Esophagus squamous epithelium (tissue), 5 donors: Measurements from ENCODE around the gene TRANK1. TPM values are rescaled to one million over a fixed set of nuclear protein-coding genes. Genes with fewer than 3 reads are reported as not detected.

Experiments
- DNase-seq: peaks from one replicate; lab custom pipeline; 2025; lab: John Stamatoyannopoulos, UW
- H3K27ac ChIP-seq, 4 donors: fragments of 200-600 bp; sonication (generic); one replicate each; pipeline ENCODE4 v1.5.1; 2016 to 2019; ENCODE audit warnings: mild to moderate bottlenecking in 1 of 4
- H3K27me3 ChIP-seq, 4 donors: fragments of 200-600 bp; sonication (generic); 1 replicate in 3 of 4; 2 replicates in 1 of 4; pipeline versions ENCODE4 v1.5.1 to v1.6.0; 2017 to 2021; ENCODE audit warnings: antibody characterized with exemption in 1 of 4
- H3K36me3 ChIP-seq, 3 donors: fragments of 200-600 bp; sonication (generic); one replicate each; pipeline ENCODE4 v1.5.1; 2016 to 2019
- H3K4me1 ChIP-seq, 3 donors: fragments of 200-600 bp; sonication (generic); one replicate each; pipeline ENCODE4 v1.5.1; 2017 to 2019
- H3K4me3 ChIP-seq, 4 donors: fragments of 200-600 bp; sonication (generic); 1 replicate in 3 of 4; 2 replicates in 1 of 4; pipeline ENCODE4 v1.5.1; 2016 to 2019; ENCODE audit warnings: mild to moderate bottlenecking in 2 of 4, moderate library complexity in 1 of 4
- H3K9me3 ChIP-seq, 3 donors: fragments of 200-600 bp; sonication (generic); one replicate each; pipeline ENCODE4 v1.5.1; 2016 to 2019
- POLR2A ChIP-seq, 4 donors: fragments of 450-650 bp; IDR thresholded peaks; one replicate each; pipeline ENCODE4 v1.6.1; 2017; ENCODE audit warnings: antibody characterized with exemption in 4 of 4, mild to moderate bottlenecking in 4 of 4, moderate library complexity in 3 of 4
- WGBS, 2 donors: methylation state at CpG; one replicate each; pipeline ENCODE4 v1.1.5; 2018; 5-methylcytosine and 5-hydroxymethylcytosine counted together
- intact Hi-C: fragments of 100-400 bp; cut with DNase I; formaldehyde crosslinking; loops from one replicate; pipeline ENCODE4 v1.15.0; 2022
- total RNA-seq, 4 donors: library from RNA; depleted of rRNA; stranded (reverse); fragments of >200 nt; gene quantifications; one replicate each; pipeline ENCODE4 v1.1.0, GENCODE V29; 2016
- TF ChIP-seq, protein P1 (sequence below), 6 experiments: fragments of 450-650 bp in 4 of 6; fragments of 200-600 bp in 2 of 6; sonication (generic) in 2 of 6; IDR thresholded peaks; one replicate each; pipeline ENCODE4 v1.5.1; 2016 to 2019; ENCODE audit warnings: antibody characterized with exemption in 6 of 6, mild to moderate bottlenecking in 4 of 6, moderate library complexity in 4 of 6
- donor health status: DM: yes; HTN: yes; CAD: no.

Gene TRANK1
- total RNA-seq, 4 donors from 2014 or later = 1.8 to 6.3 (median 3.7) TPM

DNA sequence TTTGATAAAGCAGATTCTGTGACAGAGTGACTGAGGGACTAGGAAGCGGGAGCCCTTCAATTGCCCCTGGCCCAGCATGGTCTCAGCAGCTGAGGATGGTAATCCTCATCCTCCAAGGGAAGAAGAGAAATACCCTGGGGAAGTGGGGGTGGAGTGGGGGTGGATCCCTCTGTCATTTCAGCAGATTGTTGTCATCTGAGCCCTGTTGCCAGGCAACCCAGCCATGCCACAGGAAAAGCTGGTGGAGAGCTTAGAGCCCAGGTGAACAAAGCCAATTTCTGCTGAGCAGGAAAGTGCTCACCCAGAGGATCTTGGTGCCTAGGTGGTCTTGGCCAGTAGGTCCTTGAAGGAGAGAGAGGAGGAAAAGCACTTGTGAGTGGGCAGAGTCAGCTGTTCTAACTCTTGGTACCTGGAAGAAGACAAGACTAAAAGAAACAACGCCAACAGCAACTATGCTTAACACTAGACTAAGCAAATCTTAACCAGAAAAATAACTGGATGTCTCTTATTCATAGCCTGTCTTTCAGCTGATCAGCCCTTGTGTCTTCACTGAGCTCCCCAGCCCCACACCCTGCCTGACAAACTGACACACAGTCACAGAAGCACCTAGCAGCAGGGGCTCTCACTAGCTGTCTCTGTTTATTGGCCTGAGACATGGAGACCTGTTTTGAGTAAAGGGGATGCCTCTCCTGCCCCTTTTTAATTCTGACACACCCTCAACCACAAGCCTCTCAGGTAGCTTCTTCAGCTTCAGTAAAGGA lies 140.4 kb downstream of the TRANK1 start:
- 98 to 100% methylated on average over 2 of the region's 2 CpGs for WGBS, 2 donors
- H3K4me3 ChIP-seq = no peak overlapping the region
- DNase-seq = no peak

DNA sequence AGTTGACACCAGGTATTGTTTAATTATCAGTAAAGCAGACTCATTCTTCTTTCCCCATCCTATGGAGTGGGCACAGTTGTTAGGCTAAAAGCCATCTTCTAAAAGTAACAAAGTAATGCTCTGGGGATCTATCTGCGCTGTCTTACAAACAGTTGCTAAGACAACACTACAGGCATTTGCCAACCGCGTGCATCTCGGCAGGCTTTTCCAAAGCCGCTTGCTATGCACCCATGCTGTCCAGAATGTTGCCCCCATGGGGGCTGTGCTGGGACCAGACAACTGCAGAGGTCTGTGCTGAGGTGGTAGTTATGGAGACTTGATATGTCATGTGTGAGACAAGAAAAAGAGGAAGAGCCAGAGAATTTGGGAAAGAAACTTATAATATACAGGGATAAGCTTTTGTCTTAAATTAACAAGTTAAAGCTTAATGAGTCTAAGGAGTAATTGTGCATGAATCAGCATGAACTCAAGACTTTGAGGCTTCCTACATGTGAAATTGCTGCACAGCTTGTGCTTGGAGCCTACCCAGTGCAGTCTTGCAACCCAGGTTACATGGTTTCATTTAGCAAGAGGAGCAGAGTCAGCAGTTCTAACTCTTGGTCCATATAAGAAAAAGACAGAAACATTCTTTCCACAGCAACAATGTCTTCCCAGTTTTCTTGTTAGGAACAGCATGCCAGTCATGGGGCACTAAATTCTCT lies 141.6 kb downstream of the TRANK1 start:
- intact Hi-C loops = no loop called here
- Histone ChIP-seq H3K27ac (no peak overlapping the region), H3K4me3 (no peak overlapping the region), H3K27me3 (peaks cover 0 to 5% (median 0%) of the 10 kb centered on the region in 4 donors), H3K9me3 (peaks cover 0 to 11% (median 0%) of the 10 kb centered on the region in 3 donors), H3K36me3 (no peaks in the 10 kb centered on the region), H3K4me1 (no peaks in the 10 kb centered on the region)
- no peak for DNase-seq
- 91 to 96% methylated on average over 5 of the region's 5 CpGs for WGBS, 2 donors
- TF ChIP-seq, protein P1, sequence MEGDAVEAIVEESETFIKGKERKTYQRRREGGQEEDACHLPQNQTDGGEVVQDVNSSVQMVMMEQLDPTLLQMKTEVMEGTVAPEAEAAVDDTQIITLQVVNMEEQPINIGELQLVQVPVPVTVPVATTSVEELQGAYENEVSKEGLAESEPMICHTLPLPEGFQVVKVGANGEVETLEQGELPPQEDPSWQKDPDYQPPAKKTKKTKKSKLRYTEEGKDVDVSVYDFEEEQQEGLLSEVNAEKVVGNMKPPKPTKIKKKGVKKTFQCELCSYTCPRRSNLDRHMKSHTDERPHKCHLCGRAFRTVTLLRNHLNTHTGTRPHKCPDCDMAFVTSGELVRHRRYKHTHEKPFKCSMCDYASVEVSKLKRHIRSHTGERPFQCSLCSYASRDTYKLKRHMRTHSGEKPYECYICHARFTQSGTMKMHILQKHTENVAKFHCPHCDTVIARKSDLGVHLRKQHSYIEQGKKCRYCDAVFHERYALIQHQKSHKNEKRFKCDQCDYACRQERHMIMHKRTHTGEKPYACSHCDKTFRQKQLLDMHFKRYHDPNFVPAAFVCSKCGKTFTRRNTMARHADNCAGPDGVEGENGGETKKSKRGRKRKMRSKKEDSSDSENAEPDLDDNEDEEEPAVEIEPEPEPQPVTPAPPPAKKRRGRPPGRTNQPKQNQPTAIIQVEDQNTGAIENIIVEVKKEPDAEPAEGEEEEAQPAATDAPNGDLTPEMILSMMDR (IDR thresholded peaks at IDR 0.05) = no peak
- no peak for TF ChIP-seq POLR2A (IDR thresholded peaks at IDR 0.05)

More for the DNA sequence above, 140.4 kb downstream of the TRANK1 start:
- no peaks in the 10 kb centered on the region for H3K4me1 ChIP-seq
- no peaks in the 10 kb centered on the region for H3K36me3 ChIP-seq
- no peak for TF ChIP-seq POLR2A (IDR thresholded peaks at IDR 0.05)
- TF ChIP-seq, protein P1 (IDR thresholded peaks at IDR 0.05) = no peak
- H3K27me3 ChIP-seq = peaks cover 0 to 5% (median 0%) of the 10 kb centered on the region in 4 donors
- H3K27ac ChIP-seq = no peak overlapping the region
- H3K9me3 ChIP-seq = peaks cover 0 to 11% (median 0%) of the 10 kb centered on the region in 3 donors
- intact Hi-C loops = no loop called here

DNA sequence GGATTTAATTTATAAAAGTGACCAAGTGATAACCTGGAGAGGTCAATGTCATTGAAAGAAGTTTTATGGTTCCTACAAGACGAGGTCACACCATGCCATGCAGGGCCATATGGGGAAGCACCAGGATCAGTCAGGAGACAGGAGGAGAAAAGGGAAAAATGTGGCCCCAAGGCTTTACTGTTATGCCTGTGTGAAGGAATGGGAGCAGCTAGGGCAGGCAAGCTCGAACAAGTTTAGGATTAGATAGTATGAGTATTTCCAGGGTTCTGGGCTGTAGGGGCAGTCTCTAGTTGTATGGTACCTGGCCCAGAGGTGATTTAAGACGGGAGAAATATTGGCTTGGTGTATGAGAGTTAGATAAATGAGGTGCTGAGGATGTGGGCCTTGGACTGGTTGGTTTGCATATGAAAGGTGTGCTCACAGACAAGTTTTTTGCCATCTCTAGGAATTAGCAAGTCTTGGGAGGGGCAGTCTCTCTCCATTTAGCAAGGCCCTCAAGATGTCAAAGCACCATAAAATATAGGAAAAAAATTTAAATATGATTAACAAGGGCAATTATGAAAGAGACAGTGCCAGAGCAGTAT lies 144.2 kb downstream of the TRANK1 start:
- H3K36me3 ChIP-seq = no peaks in the 10 kb centered on the region
- intact Hi-C loops = no loop called here
- WGBS, 2 donors = 32 to 43% methylated on average over 3 of the region's 3 CpGs

DNA sequence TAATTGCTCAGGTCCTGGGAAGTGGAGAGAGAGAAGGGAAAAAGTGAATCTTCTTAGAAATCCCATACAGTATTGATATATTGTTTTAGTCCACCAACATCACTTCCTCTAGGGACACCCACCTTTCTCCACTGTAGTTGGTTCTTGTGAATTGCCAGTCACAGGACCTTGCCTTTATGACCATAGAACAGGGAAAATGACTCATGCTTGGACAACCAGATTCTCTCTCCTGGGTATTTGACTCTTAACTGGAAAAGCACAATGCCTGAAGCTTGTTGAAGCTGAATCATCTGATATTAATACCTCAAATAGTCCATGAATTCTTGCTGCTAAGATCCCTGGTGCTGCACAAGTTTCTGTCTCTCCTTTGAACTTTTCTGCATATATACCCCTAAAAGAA lies 148.0 kb downstream of the TRANK1 start:
- intact Hi-C loops = no loop called here
- Histone ChIP-seq H3K4me1 (no peaks in the 10 kb centered on the region), H3K4me3 (no peak overlapping the region), H3K9me3 (no peaks in the 10 kb centered on the region), H3K36me3 (no peaks in the 10 kb centered on the region), H3K27me3 (no peaks in the 10 kb centered on the region), H3K27ac (no peak overlapping the region)
- DNase-seq = no peak
- TF ChIP-seq, protein P1 (IDR thresholded peaks at IDR 0.05) = no peak
- no peak for TF ChIP-seq POLR2A (IDR thresholded peaks at IDR 0.05)

More for the DNA sequence above, 144.2 kb downstream of the TRANK1 start:
- DNase-seq = no peak
- Histone ChIP-seq H3K9me3 (peaks cover 0 to 2% (median 0%) of the 10 kb centered on the region in 3 donors), H3K4me3 (no peak overlapping the region), H3K27ac (no peak overlapping the region), H3K27me3 (peaks cover 0 to 5% (median 0%) of the 10 kb centered on the region in 4 donors), H3K4me1 (no peaks in the 10 kb centered on the region)
- TF ChIP-seq, protein P1 (IDR thresholded peaks at IDR 0.05) = no peak
- TF ChIP-seq POLR2A (IDR thresholded peaks at IDR 0.05) = no peak

DNA sequence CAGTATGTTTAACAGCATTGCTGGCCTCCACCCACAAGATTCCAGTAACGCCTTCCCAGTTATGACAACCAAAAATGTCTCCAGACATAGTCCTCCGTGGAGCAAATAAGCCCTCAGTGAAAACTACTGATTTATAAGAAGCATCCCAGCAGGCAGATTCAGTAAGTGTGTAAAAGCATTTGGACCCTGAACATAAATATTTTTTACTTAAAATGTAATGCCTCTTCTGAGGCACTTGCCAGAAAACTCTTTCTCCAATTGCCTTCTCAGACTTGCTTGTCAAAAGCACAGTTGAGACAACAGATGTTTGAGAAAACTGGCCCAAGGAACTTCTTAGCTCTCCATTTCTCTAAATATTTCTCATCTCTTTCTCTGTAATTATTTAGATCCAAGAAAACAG lies 148.7 kb downstream of the TRANK1 start:
- Histone ChIP-seq H3K36me3 (no peaks in the 10 kb centered on the region), H3K4me1 (no peaks in the 10 kb centered on the region), H3K4me3 (no peak overlapping the region), H3K27ac (no peak overlapping the region), H3K9me3 (no peaks in the 10 kb centered on the region), H3K27me3 (no peaks in the 10 kb centered on the region)
- DNase-seq = no peak
- no peak for TF ChIP-seq POLR2A (IDR thresholded peaks at IDR 0.05)
- TF ChIP-seq, protein P1 (IDR thresholded peaks at IDR 0.05) = no peak
- 73 to 77% methylated on average over 2 of the region's 2 CpGs for whole genome bisulfite sequencing, 2 donors
- intact Hi-C loops = no loop called here
